WTC11 (cell line): ENCODE results near the gene SHF.

Experiments used
- HMGA2 ChIP-seq: fragments of 250-450 bp; sonication (Bioruptor Pico); IDR thresholded peaks from 2 replicates; pipeline ENCODE4 v1.4.0; 2021; ENCODE audit warnings: mild to moderate bottlenecking, moderate library complexity
- NFATC4 ChIP-seq: fragments of 250-450 bp; sonication (Bioruptor Pico); IDR thresholded peaks from 2 replicates; pipeline ENCODE4 v1.9.0; 2021; ENCODE audit warnings: mild to moderate bottlenecking
- NR3C1 ChIP-seq: sonication (generic); formaldehyde crosslinking; conservative IDR thresholded peaks from 2 replicates; pipeline ENCODE4 v1.8.1; 2023; ENCODE audit warnings: low read depth, mild to moderate bottlenecking, missing genetic modification reagents
- ZNF263 ChIP-seq: sonication (generic); formaldehyde crosslinking; IDR thresholded peaks from 2 replicates; pipeline ENCODE4 v1.8.1; 2022; ENCODE audit warnings: low read depth, mild to moderate bottlenecking, moderate library complexity, missing genetic modification reagents
- ZNF671 ChIP-seq: fragments of 250-450 bp; sonication (Bioruptor Pico); IDR thresholded peaks from 2 replicates; pipeline ENCODE4 v1.8.0; 2021; ENCODE audit warnings: mild to moderate bottlenecking
- TF ChIP-seq, protein P1 (sequence below): sonication (generic); formaldehyde crosslinking; IDR thresholded peaks from 2 replicates; pipeline ENCODE4 v1.8.0; 2022; ENCODE audit warnings: mild to moderate bottlenecking, missing genetic modification reagents
- TF ChIP-seq, protein P2 (sequence below): fragments of 200-600 bp; IDR thresholded peaks from 2 replicates; pipeline ENCODE4 v1.8.0; 2022; ENCODE audit warnings: antibody characterized with exemption
- TF ChIP-seq, protein P3 (sequence below): sonication (generic); formaldehyde crosslinking; conservative IDR thresholded peaks from 2 replicates; pipeline ENCODE4 v1.8.1; 2022; ENCODE audit warnings: mild to moderate bottlenecking, missing genetic modification reagents
- TF ChIP-seq, protein P4 (sequence below): sonication (generic); formaldehyde crosslinking; IDR thresholded peaks from 2 replicates; pipeline ENCODE4 v1.8.1; 2023; ENCODE audit warnings: mild to moderate bottlenecking, missing genetic modification reagents
- TF ChIP-seq, protein P5 (sequence below): sonication (generic); formaldehyde crosslinking; IDR thresholded peaks from 2 replicates; pipeline ENCODE4 v1.8.1; 2022; ENCODE audit warnings: mild to moderate bottlenecking, missing genetic modification reagents, moderate library complexity, borderline replicate concordance
- TF ChIP-seq, protein P6 (sequence below): sonication (generic); formaldehyde crosslinking; IDR thresholded peaks from 2 replicates; pipeline ENCODE4 v1.8.0; 2023; ENCODE audit warnings: missing genetic modification reagents, mild to moderate bottlenecking, borderline replicate concordance
- TF ChIP-seq, protein P7 (sequence below): sonication (generic); formaldehyde crosslinking; IDR thresholded peaks from 2 replicates; pipeline ENCODE4 v1.8.1; 2023; ENCODE audit warnings: mild to moderate bottlenecking, missing genetic modification reagents, moderate library complexity

DNA sequence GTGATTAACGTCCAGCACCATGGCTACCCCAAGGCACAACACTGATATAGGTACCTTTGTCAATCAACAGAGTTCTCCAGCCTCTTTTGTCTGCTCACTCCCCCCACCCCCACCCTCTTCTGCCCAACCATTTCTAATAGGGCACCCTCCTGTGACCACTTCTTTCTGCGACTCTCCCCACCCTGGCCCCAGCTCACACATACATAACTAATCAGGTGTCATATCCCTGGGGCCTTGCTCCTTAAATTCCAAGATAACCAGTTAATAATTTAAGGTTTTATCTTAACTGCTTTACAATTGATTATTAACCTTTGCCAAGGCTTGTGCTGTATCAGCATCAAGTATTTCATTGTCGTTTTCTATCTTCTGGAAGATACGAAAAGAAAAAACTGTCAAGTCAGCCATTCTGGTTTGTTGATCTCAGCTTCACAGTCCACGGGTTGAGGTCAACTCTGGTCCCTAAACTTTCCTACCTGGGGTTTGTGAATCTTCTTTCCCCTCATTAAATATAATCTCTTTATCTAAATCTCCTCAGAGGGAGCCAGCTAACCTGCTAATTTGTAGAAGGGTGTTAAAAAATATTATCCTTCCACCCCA, 37.0 kb upstream of the SHF start:
- TF ChIP-seq, protein P1, sequence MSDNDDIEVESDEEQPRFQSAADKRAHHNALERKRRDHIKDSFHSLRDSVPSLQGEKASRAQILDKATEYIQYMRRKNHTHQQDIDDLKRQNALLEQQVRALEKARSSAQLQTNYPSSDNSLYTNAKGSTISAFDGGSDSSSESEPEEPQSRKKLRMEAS (CRISPR knock-in tag) = no peak
- TF ChIP-seq, protein P2, sequence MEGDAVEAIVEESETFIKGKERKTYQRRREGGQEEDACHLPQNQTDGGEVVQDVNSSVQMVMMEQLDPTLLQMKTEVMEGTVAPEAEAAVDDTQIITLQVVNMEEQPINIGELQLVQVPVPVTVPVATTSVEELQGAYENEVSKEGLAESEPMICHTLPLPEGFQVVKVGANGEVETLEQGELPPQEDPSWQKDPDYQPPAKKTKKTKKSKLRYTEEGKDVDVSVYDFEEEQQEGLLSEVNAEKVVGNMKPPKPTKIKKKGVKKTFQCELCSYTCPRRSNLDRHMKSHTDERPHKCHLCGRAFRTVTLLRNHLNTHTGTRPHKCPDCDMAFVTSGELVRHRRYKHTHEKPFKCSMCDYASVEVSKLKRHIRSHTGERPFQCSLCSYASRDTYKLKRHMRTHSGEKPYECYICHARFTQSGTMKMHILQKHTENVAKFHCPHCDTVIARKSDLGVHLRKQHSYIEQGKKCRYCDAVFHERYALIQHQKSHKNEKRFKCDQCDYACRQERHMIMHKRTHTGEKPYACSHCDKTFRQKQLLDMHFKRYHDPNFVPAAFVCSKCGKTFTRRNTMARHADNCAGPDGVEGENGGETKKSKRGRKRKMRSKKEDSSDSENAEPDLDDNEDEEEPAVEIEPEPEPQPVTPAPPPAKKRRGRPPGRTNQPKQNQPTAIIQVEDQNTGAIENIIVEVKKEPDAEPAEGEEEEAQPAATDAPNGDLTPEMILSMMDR = no peak
- TF ChIP-seq NFATC4 (CRISPR knock-in tag) (no peak), NR3C1 (CRISPR knock-in tag) (no peak), ZNF671 (CRISPR knock-in tag) (no peak), HMGA2 (CRISPR knock-in tag) (no peak), ZNF263 (CRISPR knock-in tag) (no peak)
- TF ChIP-seq, protein P3, sequence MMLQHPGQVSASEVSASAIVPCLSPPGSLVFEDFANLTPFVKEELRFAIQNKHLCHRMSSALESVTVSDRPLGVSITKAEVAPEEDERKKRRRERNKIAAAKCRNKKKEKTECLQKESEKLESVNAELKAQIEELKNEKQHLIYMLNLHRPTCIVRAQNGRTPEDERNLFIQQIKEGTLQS = no peak
- TF ChIP-seq, protein P4, sequence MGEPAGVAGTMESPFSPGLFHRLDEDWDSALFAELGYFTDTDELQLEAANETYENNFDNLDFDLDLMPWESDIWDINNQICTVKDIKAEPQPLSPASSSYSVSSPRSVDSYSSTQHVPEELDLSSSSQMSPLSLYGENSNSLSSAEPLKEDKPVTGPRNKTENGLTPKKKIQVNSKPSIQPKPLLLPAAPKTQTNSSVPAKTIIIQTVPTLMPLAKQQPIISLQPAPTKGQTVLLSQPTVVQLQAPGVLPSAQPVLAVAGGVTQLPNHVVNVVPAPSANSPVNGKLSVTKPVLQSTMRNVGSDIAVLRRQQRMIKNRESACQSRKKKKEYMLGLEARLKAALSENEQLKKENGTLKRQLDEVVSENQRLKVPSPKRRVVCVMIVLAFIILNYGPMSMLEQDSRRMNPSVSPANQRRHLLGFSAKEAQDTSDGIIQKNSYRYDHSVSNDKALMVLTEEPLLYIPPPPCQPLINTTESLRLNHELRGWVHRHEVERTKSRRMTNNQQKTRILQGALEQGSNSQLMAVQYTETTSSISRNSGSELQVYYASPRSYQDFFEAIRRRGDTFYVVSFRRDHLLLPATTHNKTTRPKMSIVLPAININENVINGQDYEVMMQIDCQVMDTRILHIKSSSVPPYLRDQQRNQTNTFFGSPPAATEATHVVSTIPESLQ (CRISPR knock-in tag) = no peak
- TF ChIP-seq, protein P5, sequence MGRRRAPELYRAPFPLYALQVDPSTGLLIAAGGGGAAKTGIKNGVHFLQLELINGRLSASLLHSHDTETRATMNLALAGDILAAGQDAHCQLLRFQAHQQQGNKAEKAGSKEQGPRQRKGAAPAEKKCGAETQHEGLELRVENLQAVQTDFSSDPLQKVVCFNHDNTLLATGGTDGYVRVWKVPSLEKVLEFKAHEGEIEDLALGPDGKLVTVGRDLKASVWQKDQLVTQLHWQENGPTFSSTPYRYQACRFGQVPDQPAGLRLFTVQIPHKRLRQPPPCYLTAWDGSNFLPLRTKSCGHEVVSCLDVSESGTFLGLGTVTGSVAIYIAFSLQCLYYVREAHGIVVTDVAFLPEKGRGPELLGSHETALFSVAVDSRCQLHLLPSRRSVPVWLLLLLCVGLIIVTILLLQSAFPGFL (CRISPR knock-in tag) = no peak
- TF ChIP-seq, protein P6, sequence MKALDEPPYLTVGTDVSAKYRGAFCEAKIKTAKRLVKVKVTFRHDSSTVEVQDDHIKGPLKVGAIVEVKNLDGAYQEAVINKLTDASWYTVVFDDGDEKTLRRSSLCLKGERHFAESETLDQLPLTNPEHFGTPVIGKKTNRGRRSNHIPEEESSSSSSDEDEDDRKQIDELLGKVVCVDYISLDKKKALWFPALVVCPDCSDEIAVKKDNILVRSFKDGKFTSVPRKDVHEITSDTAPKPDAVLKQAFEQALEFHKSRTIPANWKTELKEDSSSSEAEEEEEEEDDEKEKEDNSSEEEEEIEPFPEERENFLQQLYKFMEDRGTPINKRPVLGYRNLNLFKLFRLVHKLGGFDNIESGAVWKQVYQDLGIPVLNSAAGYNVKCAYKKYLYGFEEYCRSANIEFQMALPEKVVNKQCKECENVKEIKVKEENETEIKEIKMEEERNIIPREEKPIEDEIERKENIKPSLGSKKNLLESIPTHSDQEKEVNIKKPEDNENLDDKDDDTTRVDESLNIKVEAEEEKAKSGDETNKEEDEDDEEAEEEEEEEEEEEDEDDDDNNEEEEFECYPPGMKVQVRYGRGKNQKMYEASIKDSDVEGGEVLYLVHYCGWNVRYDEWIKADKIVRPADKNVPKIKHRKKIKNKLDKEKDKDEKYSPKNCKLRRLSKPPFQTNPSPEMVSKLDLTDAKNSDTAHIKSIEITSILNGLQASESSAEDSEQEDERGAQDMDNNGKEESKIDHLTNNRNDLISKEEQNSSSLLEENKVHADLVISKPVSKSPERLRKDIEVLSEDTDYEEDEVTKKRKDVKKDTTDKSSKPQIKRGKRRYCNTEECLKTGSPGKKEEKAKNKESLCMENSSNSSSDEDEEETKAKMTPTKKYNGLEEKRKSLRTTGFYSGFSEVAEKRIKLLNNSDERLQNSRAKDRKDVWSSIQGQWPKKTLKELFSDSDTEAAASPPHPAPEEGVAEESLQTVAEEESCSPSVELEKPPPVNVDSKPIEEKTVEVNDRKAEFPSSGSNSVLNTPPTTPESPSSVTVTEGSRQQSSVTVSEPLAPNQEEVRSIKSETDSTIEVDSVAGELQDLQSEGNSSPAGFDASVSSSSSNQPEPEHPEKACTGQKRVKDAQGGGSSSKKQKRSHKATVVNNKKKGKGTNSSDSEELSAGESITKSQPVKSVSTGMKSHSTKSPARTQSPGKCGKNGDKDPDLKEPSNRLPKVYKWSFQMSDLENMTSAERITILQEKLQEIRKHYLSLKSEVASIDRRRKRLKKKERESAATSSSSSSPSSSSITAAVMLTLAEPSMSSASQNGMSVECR = no peak
- TF ChIP-seq, protein P7, sequence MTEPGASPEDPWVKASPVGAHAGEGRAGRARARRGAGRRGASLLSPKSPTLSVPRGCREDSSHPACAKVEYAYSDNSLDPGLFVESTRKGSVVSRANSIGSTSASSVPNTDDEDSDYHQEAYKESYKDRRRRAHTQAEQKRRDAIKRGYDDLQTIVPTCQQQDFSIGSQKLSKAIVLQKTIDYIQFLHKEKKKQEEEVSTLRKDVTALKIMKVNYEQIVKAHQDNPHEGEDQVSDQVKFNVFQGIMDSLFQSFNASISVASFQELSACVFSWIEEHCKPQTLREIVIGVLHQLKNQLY (CRISPR knock-in tag) = no peak
